Neural cell (in vitro differentiated cells): Measurements from ENCODE around the gene TMEM170A. TPM values are rescaled to one million over a fixed set of nuclear protein-coding genes. Genes with fewer than 3 reads are reported as not detected.

Experiments
- H2AFZ ChIP-seq: fragments of 200-600, 300-800 bp; sonication (generic), shearing (Covaris generic); 2 replicates; pipeline ENCODE4 v1.6.0; 2014; ENCODE audit warnings: low read depth, mild to moderate bottlenecking, antibody characterized with exemption, low read length, moderate library complexity
- H3F3A ChIP-seq: fragments of 200-600 bp; shearing (Covaris generic); 2 replicates; pipeline ENCODE4 v1.6.1; 2016; ENCODE audit warnings: mild to moderate bottlenecking, moderate library complexity, mixed read lengths, antibody characterized with exemption, low read length; ENCODE audit not compliant: insufficient read depth, poor library complexity, severe bottlenecking
- H3K27ac ChIP-seq: fragments of 200-600, 300-800 bp; sonication (generic), shearing (Covaris generic); 2 replicates; pipeline ENCODE4 v1.5.1; 2014; ENCODE audit warnings: mild to moderate bottlenecking, low read length, moderate library complexity
- H3K27me3 ChIP-seq: fragments of 300-800, 200-600 bp; sonication (generic), shearing (Covaris generic); 2 replicates; pipeline ENCODE4 v1.6.0; 2014; ENCODE audit warnings: mild to moderate bottlenecking, low read depth, low read length, moderate library complexity; ENCODE audit not compliant: insufficient read depth
- H3K36me3 ChIP-seq: fragments of 300-800, 200-600 bp; sonication (generic), shearing (Covaris generic); 2 replicates; pipeline ENCODE4 v1.5.1; 2014; ENCODE audit warnings: mild to moderate bottlenecking, antibody characterized with exemption, low read length, moderate library complexity; ENCODE audit not compliant: insufficient read depth
- H3K4me2 ChIP-seq: fragments of 300-800, 200-600 bp; sonication (generic), shearing (Covaris generic); 2 replicates; pipeline ENCODE4 v1.6.0; 2014; ENCODE audit warnings: mild to moderate bottlenecking, low read length
- H3K4me3 ChIP-seq: fragments of 300-800, 200-600 bp; sonication (generic), shearing (Covaris generic); 2 replicates; pipeline ENCODE4 v1.5.1; 2014; ENCODE audit warnings: mild to moderate bottlenecking, low read length, moderate library complexity
- H3K79me2 ChIP-seq: fragments of 200-600 bp; shearing (Covaris generic); replicated peaks from 2 replicates; pipeline ENCODE4 v1.6.0; 2014; ENCODE audit warnings: mild to moderate bottlenecking, low read length, moderate library complexity; ENCODE audit not compliant: insufficient read depth
- H3K9ac ChIP-seq: fragments of 300-800, 200-600 bp; sonication (generic), shearing (Covaris generic); 2 replicates; pipeline ENCODE4 v1.6.1; 2016; ENCODE audit warnings: mild to moderate bottlenecking, low read length, mixed read lengths
- H3K9me2 ChIP-seq: fragments of 200-600 bp; shearing (Covaris generic); 2 replicates; pipeline ENCODE4 v1.6.1; 2016; ENCODE audit warnings: mild to moderate bottlenecking, low read length, mixed read lengths; ENCODE audit not compliant: insufficient read depth
- H3K9me3 ChIP-seq: fragments of 200-600, 300-800 bp; sonication (generic), shearing (Covaris generic); 2 replicates; pipeline ENCODE4 v1.6.1; 2016; ENCODE audit warnings: mild to moderate bottlenecking, mixed run types, low read length, moderate library complexity, mixed read lengths
- H4K20me1 ChIP-seq: fragments of 200-600 bp; shearing (Covaris generic); 2 replicates; pipeline ENCODE4 v1.6.1; 2016; ENCODE audit warnings: mild to moderate bottlenecking, mixed run types; ENCODE audit not compliant: insufficient read depth
- CTCF ChIP-seq: fragments of 450-650 bp; IDR thresholded peaks from 2 replicates; pipeline ENCODE4 v1.5.1; 2014; ENCODE audit warnings: antibody characterized with exemption, mild to moderate bottlenecking, moderate library complexity; ENCODE audit not compliant: poor library complexity, severe bottlenecking
- EP300 ChIP-seq: fragments of 450-650 bp; conservative IDR thresholded peaks from 2 replicates; pipeline ENCODE4 v1.6.1; 2014; ENCODE audit warnings: antibody characterized with exemption, mild to moderate bottlenecking, moderate library complexity; ENCODE audit not compliant: poor library complexity, severe bottlenecking
- EZH2 ChIP-seq: fragments of 200-600, 300-800 bp; shearing (Covaris generic), sonication (generic); IDR thresholded peaks from 2 replicates; pipeline ENCODE4 v1.6.1; 2014; ENCODE audit warnings: antibody characterized with exemption, low read length, borderline replicate concordance, mild to moderate bottlenecking; ENCODE audit not compliant: insufficient read depth, poor library complexity, severe bottlenecking
- MXI1 ChIP-seq: fragments of 450-650 bp; conservative IDR thresholded peaks from 2 replicates; pipeline ENCODE4 v1.6.1; 2014; ENCODE audit warnings: antibody characterized with exemption, mild to moderate bottlenecking; ENCODE audit not compliant: poor library complexity, severe bottlenecking
- POLR2AphosphoS5 ChIP-seq: IDR thresholded peaks from 2 replicates; pipeline ENCODE4 v1.6.1; 2012
- RAD21 ChIP-seq: fragments of 450-650 bp; conservative IDR thresholded peaks from 2 replicates; pipeline ENCODE4 v1.6.1; 2014; ENCODE audit warnings: antibody characterized with exemption, mild to moderate bottlenecking, moderate library complexity
- REST ChIP-seq: IDR thresholded peaks from 2 replicates; pipeline ENCODE4 v1.6.1; 2012; ENCODE audit warnings: borderline replicate concordance
- SMC3 ChIP-seq: fragments of 450-650 bp; conservative IDR thresholded peaks from 2 replicates; pipeline ENCODE4 v1.6.1; 2014; ENCODE audit warnings: antibody characterized with exemption, mild to moderate bottlenecking, moderate library complexity; ENCODE audit not compliant: poor library complexity
- TAF1 ChIP-seq: IDR thresholded peaks from 2 replicates; pipeline ENCODE4 v1.6.1; 2012; ENCODE audit warnings: low read depth
- polyA plus RNA-seq: library from polyadenylated mRNA; depleted of rRNA; stranded (reverse); fragments of >200 nt; gene quantifications from 2 replicates; pipeline ENCODE4 v1.2.3, GENCODE V29; 2014

TMEM170A gene
- polyA plus RNA-seq, 1 donor from 2014 or later = 35.9 TPM

GRCh38 chr16:75398333-75398732 lies 66.2 kb downstream of the TMEM170A start:
- no peak for TF ChIP-seq POLR2AphosphoS5
- no peak for TF ChIP-seq RAD21
- no peak for TF ChIP-seq TAF1
- no peak for TF ChIP-seq MXI1
- no peak for TF ChIP-seq REST
- no peak for TF ChIP-seq CTCF
- Histone ChIP-seq H2AFZ (no peak overlapping the region), H3K9ac (no peak overlapping the region), H3K4me2 (no peak overlapping the region), H3K27ac (no peak overlapping the region), H3K4me3 (no peak overlapping the region), H4K20me1 (no peaks in the 10 kb centered on the region), H3K27me3 (no peaks in the 10 kb centered on the region), H3K36me3 (no peaks in the 10 kb centered on the region), H3K9me2 (no peaks in the 10 kb centered on the region), H3K9me3 (no peaks in the 10 kb centered on the region), H3K79me2 (no peaks in the 10 kb centered on the region), H3F3A (no peaks in the 10 kb centered on the region)

- Histone ChIP-seq H3K4me3 (no peak overlapping the region), H3K36me3 (no peaks in the 10 kb centered on the region), H3K9me3 (no peaks in the 10 kb centered on the region), H3F3A (no peaks in the 10 kb centered on the region), H3K9ac (no peak overlapping the region), H2AFZ (no peak overlapping the region), H3K27ac (no peak overlapping the region), H3K79me2 (no peaks in the 10 kb centered on the region), H3K27me3 (no peaks in the 10 kb centered on the region), H3K9me2 (no peaks in the 10 kb centered on the region), H4K20me1 (no peaks in the 10 kb centered on the region), H3K4me2 (no peak overlapping the region)
- TF ChIP-seq EZH2 (no peak), EP300 (no peak), REST (no peak), POLR2AphosphoS5 (no peak), RAD21 (no peak), MXI1 (no peak), SMC3 (no peak), CTCF (no peak), TAF1 (no peak)
Observed at GRCh38 chr16:75394941-75395340, 69.5 kb downstream of the TMEM170A start.
